ES-I3 (cell line): ENCODE measurements around the gene DOC2A.
"Not testable (repeated sequence)": the region's sequence is repeated elsewhere in the genome, so short reads cannot be mapped to it uniquely, and the experiment has no call there.

Experiments used
- H3K36me3 ChIP-seq: 2 replicates; pipeline ENCODE4 v1.6.1; 2013; ENCODE audit warnings: mild to moderate bottlenecking, low read length, control low read depth, moderate library complexity; ENCODE audit not compliant: insufficient read depth
- H3K4me1 ChIP-seq: 2 replicates; pipeline ENCODE4 v1.6.1; 2013; ENCODE audit warnings: mild to moderate bottlenecking, control low read depth, low read length; ENCODE audit not compliant: insufficient read depth
- H3K9ac ChIP-seq: 2 replicates; pipeline ENCODE4 v1.6.1; 2013; ENCODE audit warnings: low read depth, mild to moderate bottlenecking, low read length, moderate library complexity
- H3K9me3 ChIP-seq: 2 replicates; pipeline ENCODE4 v1.6.1; 2013; ENCODE audit warnings: mild to moderate bottlenecking, low read length, moderate library complexity; ENCODE audit not compliant: control insufficient read depth, insufficient read depth

The DOC2A gene

GRCh38 chr16:29972500-29972899 lies 38.3 kb downstream of the DOC2A start:
- Histone ChIP-seq H3K36me3 (peaks cover 2% of the 10 kb centered on the region; the same call in 1 of the 2 replicates), H3K9me3 (peaks cover 12% of the 10 kb centered on the region), H3K9ac (no peak overlapping the region), H3K4me1 (peaks cover 15% of the 10 kb centered on the region)

- peaks cover 2% of the 10 kb centered on the region; the same call in 1 of the 2 replicates for H3K36me3 ChIP-seq
- H3K4me1 ChIP-seq = peaks cover 9% of the 10 kb centered on the region; the same call in 1 of the 2 replicates
- no peak overlapping the region for H3K9ac ChIP-seq
- peaks cover 12% of the 10 kb centered on the region for H3K9me3 ChIP-seq
These were observed 39.5 kb downstream of the DOC2A start for GRCh38 chr16:29971304-29971703.

GRCh38 chr16:29968205-29968604 lies 42.6 kb downstream of the DOC2A start:
- H3K36me3 ChIP-seq = peaks cover 2% of the 10 kb centered on the region; the same call in 1 of the 2 replicates
- H3K9ac ChIP-seq = no peak overlapping the region
- H3K9me3 ChIP-seq = peaks cover 12% of the 10 kb centered on the region
- H3K4me1 ChIP-seq = no peaks in the 10 kb centered on the region

- Histone ChIP-seq H3K9me3 (no peaks in the 10 kb centered on the region), H3K36me3 (no peaks in the 10 kb centered on the region), H3K9ac (no peak overlapping the region), H3K4me1 (0 out of 2 replicates have a peak, but pooled peaks cover 3% of the 10 kb centered on the region)
These were observed 47.6 kb downstream of the DOC2A start for GRCh38 chr16:29963021-29963743.

- Histone ChIP-seq H3K36me3 (no peaks in the 10 kb centered on the region), H3K9ac (peak overlapping the region; percentile 78), H3K4me1 (0 out of 2 replicates have a peak, but pooled peaks cover 3% of the 10 kb centered on the region), H3K9me3 (no peaks in the 10 kb centered on the region)
These were observed 48.4 kb downstream of the DOC2A start for GRCh38 chr16:29962344-29962994.

GRCh38 chr16:29961479-29962343 lies 49.1 kb downstream of the DOC2A start, which contains the start of gene TMEM219:
TMEM219 (plus strand) TSS chr16:29962079; CDS start chr16:29963144, 1,065 bp downstream.
- Histone ChIP-seq H3K9me3 (no peaks in the 10 kb centered on the region), H3K4me1 (0 out of 2 replicates have a peak, but pooled peaks cover 3% of the 10 kb centered on the region), H3K36me3 (no peaks in the 10 kb centered on the region), H3K9ac (peak within 1 kb of the TSS; percentile 78)

- Histone ChIP-seq H3K9ac (peak overlapping the region; percentile 78; the same call in 1 of the 2 replicates), H3K36me3 (no peaks in the 10 kb centered on the region), H3K4me1 (0 out of 2 replicates have a peak, but pooled peaks cover 3% of the 10 kb centered on the region), H3K9me3 (no peaks in the 10 kb centered on the region)
These were observed 49.7 kb downstream of the DOC2A start for GRCh38 chr16:29961127-29961478.

GRCh38 chr16:29959821-29960220 lies 51.0 kb downstream of the DOC2A start:
- H3K9me3 ChIP-seq, H3K4me1 ChIP-seq, H3K9ac ChIP-seq, H3K36me3 ChIP-seq: not testable (repeated sequence)

- H3K9me3 ChIP-seq = no peaks in the 10 kb centered on the region
- H3K9ac ChIP-seq = no peak overlapping the region
- H3K4me1 ChIP-seq = 0 out of 2 replicates have a peak, but pooled peaks cover 3% of the 10 kb centered on the region
- no peaks in the 10 kb centered on the region for H3K36me3 ChIP-seq
These were observed 51.5 kb downstream of the DOC2A start for GRCh38 chr16:29959293-29959692.

GRCh38 chr16:29958756-29959155 lies 52.1 kb downstream of the DOC2A start:
- Histone ChIP-seq H3K36me3 (no peaks in the 10 kb centered on the region), H3K9me3 (no peaks in the 10 kb centered on the region), H3K9ac (no peak overlapping the region), H3K4me1 (0 out of 2 replicates have a peak, but pooled peaks cover 3% of the 10 kb centered on the region)
